ENCODE results near the gene HIF3A.

DNA sequence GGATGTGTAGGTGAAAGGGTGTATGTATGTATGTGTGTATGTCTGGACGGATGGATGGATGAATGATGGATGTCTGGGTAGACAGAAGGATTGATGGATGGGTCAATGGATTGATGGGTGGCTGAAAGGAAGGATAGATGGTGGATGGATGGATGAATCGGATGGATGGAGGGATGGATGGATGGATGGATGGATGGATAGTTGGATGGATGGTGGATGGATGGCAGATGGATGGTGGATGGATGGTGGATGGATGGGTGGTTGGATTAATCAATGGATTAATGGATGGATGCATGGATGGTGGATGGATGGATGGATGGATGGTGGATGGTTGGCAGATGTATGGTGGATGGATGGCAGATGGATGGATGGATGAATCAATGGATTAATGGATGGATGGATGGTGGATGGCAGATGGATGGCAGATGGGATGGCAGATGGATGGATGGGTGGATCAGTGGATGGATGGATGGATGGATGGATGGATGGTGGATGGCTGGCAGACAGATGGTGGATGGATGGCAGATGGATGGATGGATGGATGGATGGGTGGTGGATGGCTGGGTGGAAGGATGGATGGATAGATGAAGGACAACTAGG is 33.6 kb downstream of the HIF3A start:
- TF ChIP-seq BRCA1 (IDR thresholded peaks at IDR 0.05) (no peak), BRCA1 (CRISPR knock-in tag; IDR thresholded peaks at IDR 0.05) (no peak), HMGN3 (IDR thresholded peaks at IDR 0.05; ENCODE audit: borderline replicate concordance, extremely low read depth, insufficient read length, low read depth, low read length) (no peak), ELF4 (CRISPR knock-in tag; IDR thresholded peaks at IDR 0.05) (no peak), TAF1 (IDR thresholded peaks at IDR 0.05; ENCODE audit: control insufficient read depth, extremely low read depth, insufficient read depth, low read length, severe bottlenecking) (no peak), FOXA1 (IDR thresholded peaks at IDR 0.05; ENCODE audit: borderline replicate concordance) (no peak), OTX1 (CRISPR knock-in tag; IDR thresholded peaks at IDR 0.05) (no peak), TBL1XR1 (IDR thresholded peaks at IDR 0.05; ENCODE audit: low read length in 2 of 2) (no peak), ELF1 (tag; IDR thresholded peaks at IDR 0.05) (no peak), ETV5 (CRISPR knock-in tag; IDR thresholded peaks at IDR 0.05; ENCODE audit: low read depth) (no peak), RAD21 (CRISPR knock-in tag; conservative IDR thresholded peaks at IDR 0.05 in 1 of 2, IDR thresholded peaks at IDR 0.05 in 1 of 2) (no peak)
- TF ChIP-seq, protein P1, sequence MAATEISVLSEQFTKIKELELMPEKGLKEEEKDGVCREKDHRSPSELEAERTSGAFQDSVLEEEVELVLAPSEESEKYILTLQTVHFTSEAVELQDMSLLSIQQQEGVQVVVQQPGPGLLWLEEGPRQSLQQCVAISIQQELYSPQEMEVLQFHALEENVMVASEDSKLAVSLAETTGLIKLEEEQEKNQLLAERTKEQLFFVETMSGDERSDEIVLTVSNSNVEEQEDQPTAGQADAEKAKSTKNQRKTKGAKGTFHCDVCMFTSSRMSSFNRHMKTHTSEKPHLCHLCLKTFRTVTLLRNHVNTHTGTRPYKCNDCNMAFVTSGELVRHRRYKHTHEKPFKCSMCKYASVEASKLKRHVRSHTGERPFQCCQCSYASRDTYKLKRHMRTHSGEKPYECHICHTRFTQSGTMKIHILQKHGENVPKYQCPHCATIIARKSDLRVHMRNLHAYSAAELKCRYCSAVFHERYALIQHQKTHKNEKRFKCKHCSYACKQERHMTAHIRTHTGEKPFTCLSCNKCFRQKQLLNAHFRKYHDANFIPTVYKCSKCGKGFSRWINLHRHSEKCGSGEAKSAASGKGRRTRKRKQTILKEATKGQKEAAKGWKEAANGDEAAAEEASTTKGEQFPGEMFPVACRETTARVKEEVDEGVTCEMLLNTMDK (IDR thresholded peaks at IDR 0.05; ENCODE audit: borderline replicate concordance, insufficient read depth, low read depth, low read length, poor library complexity, severe bottlenecking): no peak
- TF ChIP-seq, protein P2, sequence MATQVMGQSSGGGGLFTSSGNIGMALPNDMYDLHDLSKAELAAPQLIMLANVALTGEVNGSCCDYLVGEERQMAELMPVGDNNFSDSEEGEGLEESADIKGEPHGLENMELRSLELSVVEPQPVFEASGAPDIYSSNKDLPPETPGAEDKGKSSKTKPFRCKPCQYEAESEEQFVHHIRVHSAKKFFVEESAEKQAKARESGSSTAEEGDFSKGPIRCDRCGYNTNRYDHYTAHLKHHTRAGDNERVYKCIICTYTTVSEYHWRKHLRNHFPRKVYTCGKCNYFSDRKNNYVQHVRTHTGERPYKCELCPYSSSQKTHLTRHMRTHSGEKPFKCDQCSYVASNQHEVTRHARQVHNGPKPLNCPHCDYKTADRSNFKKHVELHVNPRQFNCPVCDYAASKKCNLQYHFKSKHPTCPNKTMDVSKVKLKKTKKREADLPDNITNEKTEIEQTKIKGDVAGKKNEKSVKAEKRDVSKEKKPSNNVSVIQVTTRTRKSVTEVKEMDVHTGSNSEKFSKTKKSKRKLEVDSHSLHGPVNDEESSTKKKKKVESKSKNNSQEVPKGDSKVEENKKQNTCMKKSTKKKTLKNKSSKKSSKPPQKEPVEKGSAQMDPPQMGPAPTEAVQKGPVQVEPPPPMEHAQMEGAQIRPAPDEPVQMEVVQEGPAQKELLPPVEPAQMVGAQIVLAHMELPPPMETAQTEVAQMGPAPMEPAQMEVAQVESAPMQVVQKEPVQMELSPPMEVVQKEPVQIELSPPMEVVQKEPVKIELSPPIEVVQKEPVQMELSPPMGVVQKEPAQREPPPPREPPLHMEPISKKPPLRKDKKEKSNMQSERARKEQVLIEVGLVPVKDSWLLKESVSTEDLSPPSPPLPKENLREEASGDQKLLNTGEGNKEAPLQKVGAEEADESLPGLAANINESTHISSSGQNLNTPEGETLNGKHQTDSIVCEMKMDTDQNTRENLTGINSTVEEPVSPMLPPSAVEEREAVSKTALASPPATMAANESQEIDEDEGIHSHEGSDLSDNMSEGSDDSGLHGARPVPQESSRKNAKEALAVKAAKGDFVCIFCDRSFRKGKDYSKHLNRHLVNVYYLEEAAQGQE (IDR thresholded peaks at IDR 0.05; ENCODE audit: borderline replicate concordance): no peak
- TF ChIP-seq, protein P2 (CRISPR knock-in tag; IDR thresholded peaks at IDR 0.05; ENCODE audit: low read depth): no peak
- TF ChIP-seq, protein P3, sequence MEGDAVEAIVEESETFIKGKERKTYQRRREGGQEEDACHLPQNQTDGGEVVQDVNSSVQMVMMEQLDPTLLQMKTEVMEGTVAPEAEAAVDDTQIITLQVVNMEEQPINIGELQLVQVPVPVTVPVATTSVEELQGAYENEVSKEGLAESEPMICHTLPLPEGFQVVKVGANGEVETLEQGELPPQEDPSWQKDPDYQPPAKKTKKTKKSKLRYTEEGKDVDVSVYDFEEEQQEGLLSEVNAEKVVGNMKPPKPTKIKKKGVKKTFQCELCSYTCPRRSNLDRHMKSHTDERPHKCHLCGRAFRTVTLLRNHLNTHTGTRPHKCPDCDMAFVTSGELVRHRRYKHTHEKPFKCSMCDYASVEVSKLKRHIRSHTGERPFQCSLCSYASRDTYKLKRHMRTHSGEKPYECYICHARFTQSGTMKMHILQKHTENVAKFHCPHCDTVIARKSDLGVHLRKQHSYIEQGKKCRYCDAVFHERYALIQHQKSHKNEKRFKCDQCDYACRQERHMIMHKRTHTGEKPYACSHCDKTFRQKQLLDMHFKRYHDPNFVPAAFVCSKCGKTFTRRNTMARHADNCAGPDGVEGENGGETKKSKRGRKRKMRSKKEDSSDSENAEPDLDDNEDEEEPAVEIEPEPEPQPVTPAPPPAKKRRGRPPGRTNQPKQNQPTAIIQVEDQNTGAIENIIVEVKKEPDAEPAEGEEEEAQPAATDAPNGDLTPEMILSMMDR (IDR thresholded peaks at IDR 0.05 in 2 of 3, conservative IDR thresholded peaks at IDR 0.05 in 1 of 3; ENCODE audit: insufficient read depth in 2 of 3, low read depth in 1 of 3, low read length in 3 of 3): no peak
